Measurements from ENCODE around the gene ZFYVE21. TPM values are rescaled to one million over a fixed set of nuclear protein-coding genes. Genes with fewer than 3 reads are reported as not detected.
A peak's percentile ranks its signal among the peaks of the same experiment; 100 is the strongest.

ZFYVE21 gene
- total RNA-seq, 1 donor from 2014 or later, result 68.6 TPM

- H3K4me1 Mint-ChIP-seq (ENCODE audit: low read depth), result peaks cover 27% of the 10 kb centered on the region
- peak; percentile 68 for DNase-seq (ENCODE audit: low spot score)
- H3K27ac Mint-ChIP-seq (ENCODE audit: unreplicated experiment), result no peak overlapping the region
Observed at GRCh38 chr14:103675957-103676356, 39.7 kb upstream of the ZFYVE21 start.

GRCh38 chr14:103676881-103677675 is 38.5 kb upstream of the ZFYVE21 start:
- peaks cover 29% of the 10 kb centered on the region for H3K4me1 Mint-ChIP-seq (ENCODE audit: low read depth)
- DNase-seq (ENCODE audit: low spot score), result peak; percentile 56
- no peak overlapping the region for H3K4me3 Mint-ChIP-seq (ENCODE audit: unreplicated experiment)
- no peak for TF ChIP-seq CTCF (IDR thresholded peaks at IDR 0.05)
- H3K36me3 Mint-ChIP-seq (ENCODE audit: low read depth), result peaks cover 43% of the 10 kb centered on the region
- peak overlapping the region; percentile 54 for H3K27ac Mint-ChIP-seq (ENCODE audit: unreplicated experiment)
- H3K9me3 Mint-ChIP-seq (ENCODE audit: low read depth), result no peaks in the 10 kb centered on the region
- no peaks in the 10 kb centered on the region for H3K27me3 Mint-ChIP-seq (ENCODE audit: low read depth)

More at GRCh38 chr14:103675957-103676356, 39.7 kb upstream of the ZFYVE21 start:
- no peak overlapping the region for H3K4me3 Mint-ChIP-seq (ENCODE audit: unreplicated experiment)
- no peaks in the 10 kb centered on the region for H3K9me3 Mint-ChIP-seq (ENCODE audit: low read depth)
- peaks cover 46% of the 10 kb centered on the region for H3K36me3 Mint-ChIP-seq (ENCODE audit: low read depth)
- no peaks in the 10 kb centered on the region for H3K27me3 Mint-ChIP-seq (ENCODE audit: low read depth)
- TF ChIP-seq CTCF (IDR thresholded peaks at IDR 0.05), result no peak

DNA sequence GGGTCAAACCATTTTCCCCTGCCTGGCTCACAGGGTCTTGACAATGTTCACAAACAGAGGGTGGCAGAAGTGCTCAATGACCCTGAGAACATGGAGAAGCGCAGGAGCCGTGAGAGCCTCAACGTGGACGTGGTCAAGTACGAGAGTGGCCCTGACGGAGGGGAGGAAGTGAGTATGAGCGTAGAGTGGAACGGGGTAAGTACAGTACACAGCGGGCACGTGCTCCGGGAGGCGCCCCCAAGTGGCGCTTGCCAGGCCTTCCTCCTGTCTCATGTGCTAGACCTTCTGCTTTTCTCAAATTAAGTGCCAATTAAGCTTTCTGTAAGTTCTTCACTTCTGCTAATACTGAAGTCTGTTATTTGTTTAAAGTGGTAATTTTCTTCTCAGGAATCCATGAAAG is 36.3 kb upstream of the ZFYVE21 start:
- peak; percentile 91 for DNase-seq (ENCODE audit: low spot score)
- H3K36me3 Mint-ChIP-seq (ENCODE audit: low read depth), result peaks cover 37% of the 10 kb centered on the region

GRCh38 chr14:103680491-103681231 is 34.9 kb upstream of the ZFYVE21 start:
- DNase-seq (ENCODE audit: low spot score), result peak; percentile 59
- Mint-ChIP-seq H3K9me3 (ENCODE audit: low read depth) (no peaks in the 10 kb centered on the region), H3K4me3 (ENCODE audit: unreplicated experiment) (no peak overlapping the region), H3K4me1 (ENCODE audit: low read depth) (peaks cover 29% of the 10 kb centered on the region), H3K36me3 (ENCODE audit: low read depth) (peaks cover 34% of the 10 kb centered on the region), H3K27me3 (ENCODE audit: low read depth) (no peaks in the 10 kb centered on the region), H3K27ac (ENCODE audit: unreplicated experiment) (peak overlapping the region; percentile 93)
- no peak for TF ChIP-seq CTCF (IDR thresholded peaks at IDR 0.05)

More for the DNA sequence above, 36.3 kb upstream of the ZFYVE21 start:
- Mint-ChIP-seq H3K27me3 (ENCODE audit: low read depth) (no peaks in the 10 kb centered on the region), H3K9me3 (ENCODE audit: low read depth) (no peaks in the 10 kb centered on the region), H3K4me3 (ENCODE audit: unreplicated experiment) (no peak overlapping the region), H3K27ac (ENCODE audit: unreplicated experiment) (peak overlapping the region; percentile 93), H3K4me1 (ENCODE audit: low read depth) (peaks cover 29% of the 10 kb centered on the region)
- TF ChIP-seq CTCF (IDR thresholded peaks at IDR 0.05), result peak; percentile 73

DNA sequence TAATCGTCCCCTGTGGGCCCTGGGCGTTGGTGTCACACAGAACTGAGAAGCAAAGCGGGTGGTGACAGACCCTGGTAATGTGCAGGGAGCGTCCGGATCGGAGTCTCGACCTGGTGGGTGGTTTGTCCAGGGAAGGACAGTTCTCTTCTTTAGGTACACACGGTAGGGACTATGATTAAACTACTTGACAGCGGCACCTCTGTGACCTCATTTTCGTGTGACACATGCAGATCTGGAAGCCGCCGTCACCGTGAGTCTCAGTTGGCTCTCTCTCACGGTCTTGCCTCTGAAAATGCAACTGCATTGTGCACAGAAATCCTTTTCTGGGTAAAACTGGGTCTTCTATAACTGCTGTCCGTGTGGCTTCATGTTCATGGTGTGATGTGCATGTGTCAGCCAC is 32.5 kb upstream of the ZFYVE21 start:
- no peak overlapping the region for H3K27ac Mint-ChIP-seq (ENCODE audit: unreplicated experiment)
- no peak for TF ChIP-seq CTCF (IDR thresholded peaks at IDR 0.05)
- peak; percentile 46 for DNase-seq (ENCODE audit: low spot score)
- no peaks in the 10 kb centered on the region for H3K9me3 Mint-ChIP-seq (ENCODE audit: low read depth)
- peaks cover 27% of the 10 kb centered on the region for H3K36me3 Mint-ChIP-seq (ENCODE audit: low read depth)
- no peak overlapping the region for H3K4me3 Mint-ChIP-seq (ENCODE audit: unreplicated experiment)
- no peaks in the 10 kb centered on the region for H3K27me3 Mint-ChIP-seq (ENCODE audit: low read depth)
- peaks cover 48% of the 10 kb centered on the region for H3K4me1 Mint-ChIP-seq (ENCODE audit: low read depth)

Data from chondrocyte (in vitro differentiated cells).